GM10266 (cell line): ENCODE data around the gene FCHSD2.

ENCODE experiments used
- DNase-seq: peaks from one replicate; pipeline ENCODE4 v3.0.0; 2012; ENCODE audit errors: extremely low spot score
- TF ChIP-seq, protein P1 (sequence below): IDR thresholded peaks from 2 replicates; pipeline ENCODE4 v1.5.1; 2012; ENCODE audit warnings: mild to moderate bottlenecking, low read depth; ENCODE audit not compliant: control insufficient read depth, insufficient read depth; ENCODE audit errors: missing control alignments

Gene FCHSD2

DNA sequence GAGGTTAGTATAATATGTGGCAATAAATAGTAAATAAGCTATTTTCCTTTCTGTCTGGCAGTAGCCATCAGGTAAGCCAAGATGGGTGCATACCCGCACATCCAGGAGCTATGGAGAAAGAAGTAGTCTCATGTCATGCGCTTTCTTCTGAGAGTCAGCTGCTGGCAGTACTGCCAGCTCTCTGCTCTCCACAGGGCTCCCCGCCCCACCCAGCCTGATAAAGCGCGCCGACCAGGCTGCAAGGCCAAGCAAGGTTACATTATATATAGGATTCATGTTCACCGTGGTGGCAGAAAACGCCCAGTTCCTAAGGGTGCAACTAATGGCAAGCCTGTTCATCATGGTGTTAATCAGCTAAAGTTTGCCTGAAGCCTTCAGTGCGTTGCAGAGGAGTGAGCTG lies 201.7 kb downstream of the FCHSD2 start:
- TF ChIP-seq, protein P1, sequence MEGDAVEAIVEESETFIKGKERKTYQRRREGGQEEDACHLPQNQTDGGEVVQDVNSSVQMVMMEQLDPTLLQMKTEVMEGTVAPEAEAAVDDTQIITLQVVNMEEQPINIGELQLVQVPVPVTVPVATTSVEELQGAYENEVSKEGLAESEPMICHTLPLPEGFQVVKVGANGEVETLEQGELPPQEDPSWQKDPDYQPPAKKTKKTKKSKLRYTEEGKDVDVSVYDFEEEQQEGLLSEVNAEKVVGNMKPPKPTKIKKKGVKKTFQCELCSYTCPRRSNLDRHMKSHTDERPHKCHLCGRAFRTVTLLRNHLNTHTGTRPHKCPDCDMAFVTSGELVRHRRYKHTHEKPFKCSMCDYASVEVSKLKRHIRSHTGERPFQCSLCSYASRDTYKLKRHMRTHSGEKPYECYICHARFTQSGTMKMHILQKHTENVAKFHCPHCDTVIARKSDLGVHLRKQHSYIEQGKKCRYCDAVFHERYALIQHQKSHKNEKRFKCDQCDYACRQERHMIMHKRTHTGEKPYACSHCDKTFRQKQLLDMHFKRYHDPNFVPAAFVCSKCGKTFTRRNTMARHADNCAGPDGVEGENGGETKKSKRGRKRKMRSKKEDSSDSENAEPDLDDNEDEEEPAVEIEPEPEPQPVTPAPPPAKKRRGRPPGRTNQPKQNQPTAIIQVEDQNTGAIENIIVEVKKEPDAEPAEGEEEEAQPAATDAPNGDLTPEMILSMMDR, result no peak
- no peak for DNase-seq

DNA sequence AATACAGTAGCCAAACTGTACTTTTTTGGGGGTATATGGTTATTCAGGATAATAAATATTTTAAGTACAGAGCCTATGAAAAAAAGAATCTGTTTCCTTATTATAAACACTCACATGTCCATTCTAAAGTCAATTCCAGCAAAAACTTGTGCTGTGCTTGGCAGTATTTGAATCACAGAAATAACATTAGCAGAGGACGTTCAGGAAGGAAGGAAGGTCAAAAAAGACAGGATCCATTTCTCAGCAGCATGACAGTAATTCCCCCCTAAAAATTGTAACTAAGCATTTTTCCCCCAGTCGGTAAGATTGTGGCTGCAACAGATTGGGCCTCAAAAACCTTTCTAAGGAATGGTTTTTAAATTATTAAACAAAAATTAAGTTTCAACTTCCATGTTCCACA lies 203.1 kb downstream of the FCHSD2 start:
- no peak for DNase-seq
- TF ChIP-seq, protein P1, result no peak

DNA sequence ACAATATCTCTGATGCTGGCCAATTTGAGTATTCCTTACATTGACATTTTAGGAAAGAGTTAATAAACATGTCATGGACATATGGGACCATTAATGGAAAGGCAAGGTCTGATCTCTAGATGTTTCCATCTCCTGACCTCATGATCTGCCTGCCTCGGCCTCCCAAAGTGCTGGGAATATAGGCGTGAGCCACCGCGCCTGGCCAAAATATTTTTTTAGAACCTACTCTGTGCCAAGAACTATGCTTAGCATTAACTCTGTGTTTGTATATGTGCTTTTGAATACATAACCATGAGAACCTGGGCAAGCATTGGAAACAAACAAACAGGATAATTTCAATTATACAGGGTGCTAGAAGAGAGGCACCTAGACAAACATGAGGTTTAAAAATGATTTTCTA lies 204.7 kb downstream of the FCHSD2 start:
- no peak for DNase-seq
- TF ChIP-seq, protein P1, result no peak

DNA sequence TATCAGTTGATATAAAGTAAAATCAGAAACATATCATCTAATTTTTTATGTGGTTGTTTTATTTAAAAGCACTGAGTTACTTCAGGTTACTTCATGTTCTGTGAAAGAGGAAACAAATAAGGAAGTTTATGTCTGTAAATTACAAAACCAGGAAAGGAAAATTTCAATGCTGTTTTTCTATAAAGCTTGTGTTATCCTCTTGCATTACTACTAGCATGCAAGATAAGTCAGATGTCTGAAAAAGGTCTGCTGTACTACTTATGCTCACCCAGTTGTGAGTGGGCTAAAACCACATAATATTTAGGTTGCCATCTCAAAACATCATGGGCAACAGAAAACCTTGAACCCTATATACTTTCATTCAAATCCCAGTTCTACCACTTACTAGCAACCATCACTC lies 206.4 kb downstream of the FCHSD2 start:
- no peak for DNase-seq
- TF ChIP-seq, protein P1, result no peak

DNA sequence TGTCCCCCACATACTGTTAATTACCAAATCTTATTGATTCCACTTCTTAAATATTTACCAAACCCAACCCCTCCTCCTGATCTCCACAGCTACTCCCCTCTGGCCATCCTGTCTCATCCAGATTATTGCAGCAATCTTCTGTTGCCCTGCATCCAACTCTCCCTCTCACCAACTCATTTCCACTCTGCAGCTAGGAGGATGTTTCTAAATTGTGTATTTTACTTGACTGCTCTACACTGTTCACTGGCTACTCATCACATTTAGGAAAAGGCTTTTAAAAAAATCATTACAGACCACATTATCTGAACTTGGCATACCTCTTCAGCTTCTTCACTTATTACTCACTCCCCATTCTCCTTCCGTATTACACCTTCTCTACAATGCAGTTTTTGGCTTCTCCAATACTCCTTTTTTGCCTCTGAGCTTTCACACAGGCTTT lies 210.0 kb downstream of the FCHSD2 start:
- DNase-seq, result no peak
- TF ChIP-seq, protein P1, result no peak

DNA sequence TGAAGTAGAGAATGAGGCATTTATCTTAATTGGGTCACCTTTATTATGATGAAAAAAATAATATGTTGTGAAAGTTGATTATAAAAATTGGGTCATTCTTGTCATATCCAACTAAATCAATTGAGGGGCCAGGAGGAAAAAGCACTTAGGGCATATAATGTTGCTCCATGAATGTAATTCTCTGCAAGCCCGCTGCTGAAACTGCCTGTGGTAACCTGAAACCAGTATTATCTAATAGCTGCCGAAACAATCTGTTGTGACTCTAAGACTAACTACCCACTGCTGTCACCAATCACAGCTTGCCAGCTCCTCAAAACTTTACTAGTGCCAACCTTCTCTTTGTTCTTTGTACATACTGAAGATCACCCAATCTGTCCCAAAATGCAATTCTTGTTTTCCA lies 212.1 kb downstream of the FCHSD2 start:
- no peak for DNase-seq
- TF ChIP-seq, protein P1, result no peak

DNA sequence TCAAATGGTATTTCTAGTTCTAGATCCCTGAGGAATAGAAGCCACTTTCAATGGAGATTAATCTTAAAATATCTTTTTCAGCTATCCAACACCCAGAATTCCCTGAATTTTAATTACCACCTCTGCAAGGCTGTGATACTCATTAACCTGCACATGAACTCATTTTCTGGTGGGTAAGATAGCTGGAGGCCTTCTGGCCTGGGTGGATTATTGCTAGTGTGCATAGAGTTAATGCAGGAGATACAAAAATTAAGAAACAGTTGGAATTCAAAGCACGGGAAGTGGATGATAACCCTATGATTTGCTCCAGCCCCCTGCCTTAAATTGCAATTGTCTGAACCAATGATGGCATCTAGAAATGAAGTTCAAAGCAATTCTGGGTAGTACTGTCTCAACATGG lies 212.9 kb downstream of the FCHSD2 start:
- TF ChIP-seq, protein P1, result no peak
- no peak for DNase-seq
